Liver (tissue), 9 donors: ENCODE measurements around the gene RPTOR. TPM values are rescaled to one million over a fixed set of nuclear protein-coding genes. Genes with fewer than 3 reads are reported as not detected.

ENCODE experiments used
- DNase-seq: peaks from one replicate; pipeline ENCODE4 v3.0.0-alpha.2; 2017; ENCODE audit warnings: low spot score
- H3K27ac ChIP-seq, 2 donors: one replicate each; pipeline ENCODE4 v1.7.0; 2013; ENCODE audit warnings: inconsistent platforms in 2 of 2, low read length in 2 of 2, control low read depth in 1 of 2, low read depth in 1 of 2, mild to moderate bottlenecking in 1 of 2
- H3K27me3 ChIP-seq, 4 donors: one replicate each; pipeline versions ENCODE4 v1.6.1 to v1.7.0; 2013; ENCODE audit warnings: low read length in 3 of 4, inconsistent platforms in 1 of 4, mild to moderate bottlenecking in 1 of 4, moderate library complexity in 1 of 4; ENCODE audit not compliant: control insufficient read depth in 4 of 4, insufficient read depth in 4 of 4
- H3K36me3 ChIP-seq, 4 donors: one replicate each; pipeline versions ENCODE4 v1.6.1 to v1.7.0; 2013; ENCODE audit warnings: low read length in 3 of 4, mild to moderate bottlenecking in 3 of 4, low read depth in 1 of 4, moderate library complexity in 1 of 4; ENCODE audit not compliant: control insufficient read depth in 4 of 4, insufficient read depth in 3 of 4
- H3K4me1 ChIP-seq, 4 donors: one replicate each; pipeline versions ENCODE4 v1.6.1 to v1.7.0; 2013; ENCODE audit warnings: low read length in 3 of 4, mild to moderate bottlenecking in 3 of 4, moderate library complexity in 1 of 4; ENCODE audit not compliant: control insufficient read depth in 4 of 4, insufficient read depth in 4 of 4
- H3K4me3 ChIP-seq, 3 donors: one replicate each; pipeline versions ENCODE4 v1.6.1 to v1.7.0; 2013; ENCODE audit warnings: low read length in 3 of 3, control low read depth in 1 of 3, low read depth in 1 of 3, mild to moderate bottlenecking in 1 of 3
- H3K9ac ChIP-seq, 2 donors: one replicate each; pipeline ENCODE4 v1.7.0; 2013; ENCODE audit warnings: low read length in 2 of 2, mild to moderate bottlenecking in 2 of 2, moderate library complexity in 2 of 2, control low read depth in 1 of 2, low read depth in 1 of 2
- H3K9me3 ChIP-seq, 4 donors: one replicate each; pipeline versions ENCODE4 v1.6.1 to v1.7.0; 2013; ENCODE audit warnings: low read length in 3 of 4; ENCODE audit not compliant: control insufficient read depth in 4 of 4
- EGR1 ChIP-seq, 2 donors: IDR thresholded peaks; 2 replicates each; pipeline ENCODE4 v1.6.1; 2016 to 2018; ENCODE audit warnings: antibody characterized with exemption in 2 of 2, low read depth in 2 of 2
- FOXA1 ChIP-seq: IDR thresholded peaks from 2 replicates; pipeline ENCODE4 v1.6.1; 2016; ENCODE audit warnings: antibody characterized with exemption
- FOXA2 ChIP-seq: IDR thresholded peaks from 2 replicates; pipeline ENCODE4 v1.6.1; 2016; ENCODE audit warnings: antibody characterized with exemption
- HNF4A ChIP-seq, 2 donors: conservative IDR thresholded peaks; 2 replicates each; pipeline ENCODE4 v1.6.1; 2016; ENCODE audit warnings: antibody characterized with exemption in 2 of 2, mild to moderate bottlenecking in 2 of 2
- HNF4G ChIP-seq: IDR thresholded peaks from 2 replicates; pipeline ENCODE4 v1.6.1; 2016; ENCODE audit warnings: antibody characterized with exemption
- JUND ChIP-seq, 2 donors: IDR thresholded peaks; 2 replicates each; pipeline ENCODE4 v1.6.1; 2016; ENCODE audit warnings: antibody characterized with exemption in 2 of 2
- NR2F2 ChIP-seq: IDR thresholded peaks from 2 replicates; pipeline ENCODE4 v1.6.1; 2016; ENCODE audit warnings: antibody characterized with exemption
- RAD21 ChIP-seq, 2 donors: IDR thresholded peaks; 2 replicates each; pipeline ENCODE4 v1.6.1; 2016; ENCODE audit warnings: antibody characterized with exemption in 2 of 2, mild to moderate bottlenecking in 2 of 2
- RXRA ChIP-seq, 2 donors: IDR thresholded peaks; 2 replicates each; pipeline ENCODE4 v1.6.1; 2017 to 2018; ENCODE audit warnings: antibody characterized with exemption in 2 of 2, mild to moderate bottlenecking in 1 of 2
- TAF1 ChIP-seq: conservative IDR thresholded peaks from 2 replicates; pipeline ENCODE4 v1.6.1; 2016; ENCODE audit warnings: antibody characterized with exemption, mild to moderate bottlenecking
- YY1 ChIP-seq: IDR thresholded peaks from 2 replicates; pipeline ENCODE4 v1.6.1; 2016; ENCODE audit warnings: antibody characterized with exemption, mild to moderate bottlenecking
- WGBS: extraction: QIAGEN DNeasy Blood & Tissue Kit; methylation state at CpG from one replicate; pipeline ENCODE4 v1.1.7; 2013; 5-methylcytosine and 5-hydroxymethylcytosine counted together
- polyA plus RNA-seq, 2 donors: library from polyadenylated mRNA; stranded (reverse) in 1 of 2; unstranded in 1 of 2; fragments of 200-250 nt in 1 of 2; fragments of >200 nt in 1 of 2; fragmentation: Nextera tagmentation in 1 of 2; extraction: Ambion mirVana in 1 of 2; gene quantifications; one replicate each; pipeline versions ENCODE4 v1.2.1 to v1.2.3, GENCODE V29; 2013 to 2015
- total RNA-seq, 2 donors: library from RNA; depleted of rRNA; stranded (reverse); fragments of >200 nt; gene quantifications; one replicate each; pipeline ENCODE4 v1.2.3, GENCODE V29; 2014
- TF ChIP-seq, protein P1 (sequence below): IDR thresholded peaks from 2 replicates; pipeline ENCODE4 v1.6.1; 2016; ENCODE audit warnings: antibody characterized with exemption, mild to moderate bottlenecking
- TF ChIP-seq, protein P2 (sequence below): IDR thresholded peaks from 2 replicates; pipeline ENCODE4 v1.6.1; 2016; ENCODE audit warnings: antibody characterized with exemption
- TF ChIP-seq, protein P3 (sequence below): fragments of 150-350 bp; IDR thresholded peaks from 2 replicates; pipeline ENCODE4 v1.5.1; 2017; ENCODE audit warnings: improper control_type of control experiment, low read depth, low read length; ENCODE audit not compliant: missing input control
- donor health status: healthy.
- donor health status: healthy.
- donor health status: healthy.
- donor health status: healthy.
- donor health status: healthy.

The RPTOR gene
- total and polyA plus RNA-seq, 4 donors = 4.8 to 25.4 (median 11.6) TPM

DNA sequence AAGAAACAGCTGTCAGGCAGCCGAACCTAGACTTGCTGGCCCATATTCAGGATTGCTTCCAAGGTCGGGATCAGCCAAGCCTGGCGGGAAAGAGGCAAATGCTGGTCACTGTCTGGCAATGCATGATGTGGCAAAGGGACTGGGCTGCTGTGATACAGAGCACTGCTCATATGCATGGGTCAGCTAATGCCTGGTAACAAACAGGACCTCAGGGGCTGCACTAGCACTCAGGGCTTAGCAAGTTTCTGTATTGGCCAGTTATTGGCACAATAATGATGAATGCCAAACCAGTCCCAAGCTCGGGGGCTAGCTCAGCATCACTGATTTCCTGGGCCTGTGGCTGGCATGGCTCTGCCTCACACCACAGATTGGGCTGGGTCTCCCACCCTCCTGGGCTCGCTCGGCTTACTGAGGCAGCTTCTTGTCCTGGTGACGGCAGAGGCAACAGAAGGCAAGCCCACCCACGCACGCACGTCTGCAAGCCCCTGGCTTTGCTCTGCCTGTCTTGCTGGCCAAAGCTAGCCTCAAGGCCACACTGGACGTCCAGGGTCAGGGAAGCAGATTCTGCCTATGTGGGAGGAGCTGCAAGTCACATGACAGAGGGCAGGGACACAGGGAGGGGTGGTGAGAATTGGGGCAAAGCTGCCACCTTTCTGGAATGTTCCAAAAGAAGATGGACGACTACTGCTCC lies 21.4 kb upstream of the RPTOR start:
- Histone ChIP-seq H3K4me3 (no peak overlapping the region), H3K4me1 (no peaks in the 10 kb centered on the region), H3K27me3 (peaks cover 0 to 2% (median under 1%) of the 10 kb centered on the region in 4 donors), H3K9ac (no peak overlapping the region), H3K36me3 (no peaks in the 10 kb centered on the region), H3K9me3 (no peaks in the 10 kb centered on the region), H3K27ac (no peak overlapping the region)
- WGBS = 79% methylated on average over 12 of the region's 12 CpGs
- TF ChIP-seq FOXA2 (no peak), HNF4G (no peak), RAD21 (IDR thresholded peaks at IDR 0.05) (no peak), TAF1 (no peak), HNF4A (conservative IDR thresholded peaks at IDR 0.05) (no peak), NR2F2 (no peak)
- TF ChIP-seq, protein P1, sequence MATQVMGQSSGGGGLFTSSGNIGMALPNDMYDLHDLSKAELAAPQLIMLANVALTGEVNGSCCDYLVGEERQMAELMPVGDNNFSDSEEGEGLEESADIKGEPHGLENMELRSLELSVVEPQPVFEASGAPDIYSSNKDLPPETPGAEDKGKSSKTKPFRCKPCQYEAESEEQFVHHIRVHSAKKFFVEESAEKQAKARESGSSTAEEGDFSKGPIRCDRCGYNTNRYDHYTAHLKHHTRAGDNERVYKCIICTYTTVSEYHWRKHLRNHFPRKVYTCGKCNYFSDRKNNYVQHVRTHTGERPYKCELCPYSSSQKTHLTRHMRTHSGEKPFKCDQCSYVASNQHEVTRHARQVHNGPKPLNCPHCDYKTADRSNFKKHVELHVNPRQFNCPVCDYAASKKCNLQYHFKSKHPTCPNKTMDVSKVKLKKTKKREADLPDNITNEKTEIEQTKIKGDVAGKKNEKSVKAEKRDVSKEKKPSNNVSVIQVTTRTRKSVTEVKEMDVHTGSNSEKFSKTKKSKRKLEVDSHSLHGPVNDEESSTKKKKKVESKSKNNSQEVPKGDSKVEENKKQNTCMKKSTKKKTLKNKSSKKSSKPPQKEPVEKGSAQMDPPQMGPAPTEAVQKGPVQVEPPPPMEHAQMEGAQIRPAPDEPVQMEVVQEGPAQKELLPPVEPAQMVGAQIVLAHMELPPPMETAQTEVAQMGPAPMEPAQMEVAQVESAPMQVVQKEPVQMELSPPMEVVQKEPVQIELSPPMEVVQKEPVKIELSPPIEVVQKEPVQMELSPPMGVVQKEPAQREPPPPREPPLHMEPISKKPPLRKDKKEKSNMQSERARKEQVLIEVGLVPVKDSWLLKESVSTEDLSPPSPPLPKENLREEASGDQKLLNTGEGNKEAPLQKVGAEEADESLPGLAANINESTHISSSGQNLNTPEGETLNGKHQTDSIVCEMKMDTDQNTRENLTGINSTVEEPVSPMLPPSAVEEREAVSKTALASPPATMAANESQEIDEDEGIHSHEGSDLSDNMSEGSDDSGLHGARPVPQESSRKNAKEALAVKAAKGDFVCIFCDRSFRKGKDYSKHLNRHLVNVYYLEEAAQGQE = no peak
- TF ChIP-seq, protein P2, sequence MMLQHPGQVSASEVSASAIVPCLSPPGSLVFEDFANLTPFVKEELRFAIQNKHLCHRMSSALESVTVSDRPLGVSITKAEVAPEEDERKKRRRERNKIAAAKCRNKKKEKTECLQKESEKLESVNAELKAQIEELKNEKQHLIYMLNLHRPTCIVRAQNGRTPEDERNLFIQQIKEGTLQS = no peak
- no peak for DNase-seq

DNA sequence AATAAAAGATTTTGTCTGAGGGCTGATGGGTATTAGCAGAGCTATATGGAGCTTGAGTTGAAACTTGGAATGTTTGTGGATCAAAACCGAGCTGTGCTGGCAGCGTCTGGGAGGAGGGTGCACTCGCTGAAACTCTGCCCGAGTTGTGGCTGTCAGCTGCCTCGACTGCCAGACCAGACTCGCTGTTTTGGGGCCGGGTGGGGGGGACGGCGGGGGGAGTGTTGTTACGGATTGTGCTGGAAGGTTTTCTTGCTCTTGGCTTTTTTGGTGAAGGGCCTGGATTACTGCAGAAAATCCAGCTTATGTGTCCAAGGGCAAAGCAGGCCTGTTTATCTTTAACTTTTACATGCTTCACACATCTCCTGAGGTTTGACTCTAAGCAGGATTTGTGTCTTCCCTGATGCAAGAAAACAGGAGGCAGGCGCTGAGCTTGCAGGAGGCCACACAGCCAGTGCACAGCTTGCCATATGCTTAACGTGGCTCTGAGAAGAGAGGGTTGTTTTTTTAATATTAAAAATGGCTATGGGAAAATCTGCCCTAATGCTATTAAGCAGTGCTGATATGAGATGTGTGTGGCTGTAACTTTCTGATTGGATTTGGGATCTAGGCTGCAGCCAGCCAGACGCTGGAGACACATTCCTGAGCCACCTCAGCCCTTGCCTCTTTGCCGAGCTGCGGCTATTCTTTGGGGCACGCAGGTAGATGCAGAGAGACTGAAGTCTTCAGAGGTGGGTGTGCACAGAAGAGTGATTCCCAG lies 20.5 kb upstream of the RPTOR start:
- H3K27me3 ChIP-seq = peaks cover 0 to 2% (median under 1%) of the 10 kb centered on the region in 4 donors

More for the DNA sequence above, 20.5 kb upstream of the RPTOR start:
- no peak for DNase-seq
- Histone ChIP-seq H3K4me1 (no peaks in the 10 kb centered on the region), H3K27ac (no peak overlapping the region), H3K9me3 (no peaks in the 10 kb centered on the region), H3K36me3 (no peaks in the 10 kb centered on the region), H3K4me3 (no peak overlapping the region), H3K9ac (no peak overlapping the region)
- WGBS = 64% methylated on average over 16 of the region's 16 CpGs
- TF ChIP-seq JUND (IDR thresholded peaks at IDR 0.05) = no peak
- no peak for TF ChIP-seq FOXA1
- TF ChIP-seq, protein P3, sequence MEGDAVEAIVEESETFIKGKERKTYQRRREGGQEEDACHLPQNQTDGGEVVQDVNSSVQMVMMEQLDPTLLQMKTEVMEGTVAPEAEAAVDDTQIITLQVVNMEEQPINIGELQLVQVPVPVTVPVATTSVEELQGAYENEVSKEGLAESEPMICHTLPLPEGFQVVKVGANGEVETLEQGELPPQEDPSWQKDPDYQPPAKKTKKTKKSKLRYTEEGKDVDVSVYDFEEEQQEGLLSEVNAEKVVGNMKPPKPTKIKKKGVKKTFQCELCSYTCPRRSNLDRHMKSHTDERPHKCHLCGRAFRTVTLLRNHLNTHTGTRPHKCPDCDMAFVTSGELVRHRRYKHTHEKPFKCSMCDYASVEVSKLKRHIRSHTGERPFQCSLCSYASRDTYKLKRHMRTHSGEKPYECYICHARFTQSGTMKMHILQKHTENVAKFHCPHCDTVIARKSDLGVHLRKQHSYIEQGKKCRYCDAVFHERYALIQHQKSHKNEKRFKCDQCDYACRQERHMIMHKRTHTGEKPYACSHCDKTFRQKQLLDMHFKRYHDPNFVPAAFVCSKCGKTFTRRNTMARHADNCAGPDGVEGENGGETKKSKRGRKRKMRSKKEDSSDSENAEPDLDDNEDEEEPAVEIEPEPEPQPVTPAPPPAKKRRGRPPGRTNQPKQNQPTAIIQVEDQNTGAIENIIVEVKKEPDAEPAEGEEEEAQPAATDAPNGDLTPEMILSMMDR = no peak
- no peak for TF ChIP-seq FOXA2
- TF ChIP-seq NR2F2 = no peak
- no peak for TF ChIP-seq RAD21 (IDR thresholded peaks at IDR 0.05)
- no peak for TF ChIP-seq RXRA (IDR thresholded peaks at IDR 0.05)
- no peak for TF ChIP-seq HNF4A (conservative IDR thresholded peaks at IDR 0.05)
- TF ChIP-seq, protein P2 = no peak
- TF ChIP-seq, protein P1 = no peak
- no peak for TF ChIP-seq YY1
- TF ChIP-seq EGR1 (IDR thresholded peaks at IDR 0.05; ENCODE audit: low read depth in 2 of 2) = no peak
